Endodermal cell (in vitro differentiated cells): ENCODE data around the gene PHLPP1. TPM values are rescaled to one million over a fixed set of nuclear protein-coding genes. Genes with fewer than 3 reads are reported as not detected.
A peak's percentile ranks its signal among the peaks of the same experiment; 100 is the strongest.

Experiments
- DNase-seq: peaks from one replicate; pipeline ENCODE4 v3.0.0-alpha.2; 2017
- H3K27ac ChIP-seq: 2 replicates; pipeline ENCODE4 v1.5.1; 2013; ENCODE audit warnings: mild to moderate bottlenecking, low read depth, low read length, moderate library complexity
- H3K27me3 ChIP-seq: 2 replicates; pipeline ENCODE4 v1.6.1; 2013; ENCODE audit warnings: mild to moderate bottlenecking, low read length, moderate library complexity; ENCODE audit not compliant: insufficient read depth, control insufficient read depth, poor library complexity, severe bottlenecking
- H3K36me3 ChIP-seq: 2 replicates; pipeline ENCODE4 v1.7.0; 2013; ENCODE audit warnings: mild to moderate bottlenecking, low read length, moderate library complexity; ENCODE audit not compliant: control insufficient read depth, insufficient read depth
- H3K4me1 ChIP-seq: one replicate; pipeline ENCODE4 v1.7.0; 2013; ENCODE audit warnings: low read length; ENCODE audit not compliant: control insufficient read depth, insufficient read depth
- H3K4me3 ChIP-seq: 2 replicates; pipeline ENCODE4 v1.5.1; 2013; ENCODE audit warnings: mild to moderate bottlenecking, low read length, moderate library complexity
- H3K9ac ChIP-seq: 2 replicates; pipeline ENCODE4 v1.6.1; 2013; ENCODE audit warnings: mild to moderate bottlenecking, low read length, moderate library complexity; ENCODE audit not compliant: poor library complexity, severe bottlenecking; ENCODE audit errors: extremely low read depth
- H3K9me3 ChIP-seq: 2 replicates; pipeline ENCODE4 v1.6.1; 2013; ENCODE audit warnings: mild to moderate bottlenecking, low read length, moderate library complexity; ENCODE audit not compliant: control insufficient read depth
- H3K27ac Mint-ChIP-seq: 2 replicates; pipeline ENCODE4 v1.8.0; 2020; ENCODE audit warnings: mixed read lengths
- H3K27me3 Mint-ChIP-seq: 2 replicates; pipeline ENCODE4 v1.8.0; 2021; ENCODE audit warnings: mild to moderate bottlenecking, mixed read lengths; ENCODE audit not compliant: insufficient read depth
- H3K36me3 Mint-ChIP-seq: 2 replicates; pipeline ENCODE4 v1.8.0; 2020; ENCODE audit warnings: low read depth, mixed read lengths
- H3K4me1 Mint-ChIP-seq: 2 replicates; pipeline ENCODE4 v1.8.0; 2020; ENCODE audit warnings: mixed read lengths
- H3K4me3 Mint-ChIP-seq: 2 replicates; pipeline ENCODE4 v1.8.0; 2020; ENCODE audit warnings: mild to moderate bottlenecking, moderate library complexity, mixed read lengths
- H3K9me3 Mint-ChIP-seq: 2 replicates; pipeline ENCODE4 v1.8.0; 2020; ENCODE audit warnings: mild to moderate bottlenecking, mixed read lengths
- CTCF ChIP-seq: fragments of 200-600 bp; sonication (generic); conservative IDR thresholded peaks from 2 replicates; pipeline ENCODE4 v1.5.0; 2021; ENCODE audit warnings: antibody characterized with exemption, mild to moderate bottlenecking
- WGBS, 2 experiments: methylation state at CpG; one replicate each; pipeline versions ENCODE4 v1.1.5 to v1.1.7; 2013; ENCODE audit warnings: missing lambda C conversion rate in 2 of 2, mixed read lengths in 1 of 2; ENCODE audit not compliant: insufficient coverage in 1 of 2, insufficient read length in 1 of 2; 5-methylcytosine and 5-hydroxymethylcytosine counted together
- total RNA-seq, 2 donors: library from RNA; stranded (reverse); fragmentation: NEBNext Ultra II Directional in 1 of 2; extraction: Animal tissue kit (Norgen Biotek cat#: 25700) in 1 of 2; gene quantifications; 2 replicates in 1 of 2; 3 replicates in 1 of 2; pipeline ENCODE4 v1.2.1, GENCODE V29; 2021

The PHLPP1 gene
- total RNA-seq, 2 donors from 2014 or later, result 19.8 to 28.1 TPM

GRCh38 chr18:62812876-62813275 is 97.5 kb downstream of the PHLPP1 start:
- no peak overlapping the region for H3K27ac ChIP-seq
- no peaks in the 10 kb centered on the region for H3K36me3 Mint-ChIP-seq
- H3K9ac ChIP-seq, result no peak overlapping the region
- no peak for TF ChIP-seq CTCF
- H3K36me3 ChIP-seq, result no peaks in the 10 kb centered on the region
- no peaks in the 10 kb centered on the region for H3K4me1 ChIP-seq
- H3K27me3 Mint-ChIP-seq, result peaks cover 5% of the 10 kb centered on the region
- H3K4me3 Mint-ChIP-seq, result no peak overlapping the region
- no peak overlapping the region for H3K27ac Mint-ChIP-seq
- no peaks in the 10 kb centered on the region for H3K9me3 Mint-ChIP-seq
- H3K27me3 ChIP-seq, result peaks cover 19% of the 10 kb centered on the region
- H3K4me3 ChIP-seq, result no peak overlapping the region
- DNase-seq, result no peak
- peaks cover 27% of the 10 kb centered on the region for H3K4me1 Mint-ChIP-seq
- no peaks in the 10 kb centered on the region for H3K9me3 ChIP-seq

GRCh38 chr18:62814132-62814759 is 98.9 kb downstream of the PHLPP1 start:
- no peak overlapping the region for H3K4me3 ChIP-seq
- Mint-ChIP-seq H3K9me3 (no peaks in the 10 kb centered on the region), H3K36me3 (no peaks in the 10 kb centered on the region), H3K4me1 (peaks cover 27% of the 10 kb centered on the region), H3K27me3 (peaks cover 5% of the 10 kb centered on the region), H3K4me3 (no peak overlapping the region), H3K27ac (no peak overlapping the region)
- H3K9ac ChIP-seq, result no peak overlapping the region
- H3K36me3 ChIP-seq, result no peaks in the 10 kb centered on the region
- H3K9me3 ChIP-seq, result no peaks in the 10 kb centered on the region
- H3K27me3 ChIP-seq, result peaks cover 19% of the 10 kb centered on the region
- H3K27ac ChIP-seq, result peak overlapping the region; percentile 56
- H3K4me1 ChIP-seq, result no peaks in the 10 kb centered on the region
- DNase-seq, result no peak
- 72% methylated on average over 2 of the region's 2 CpGs; no CpG with 5 or more reads in 1 of the 2 experiments for WGBS, 2 experiments
- TF ChIP-seq CTCF, result no peak

- WGBS, 2 experiments, result 83 to 100% methylated on average over 1 of the region's 1 CpG
- H3K9me3 ChIP-seq, result no peaks in the 10 kb centered on the region
- Mint-ChIP-seq H3K27me3 (no peaks in the 10 kb centered on the region), H3K9me3 (no peaks in the 10 kb centered on the region), H3K27ac (no peak overlapping the region), H3K4me1 (peaks cover 3% of the 10 kb centered on the region), H3K4me3 (no peak overlapping the region), H3K36me3 (peaks cover 6% of the 10 kb centered on the region)
- DNase-seq, result no peak
- H3K27ac ChIP-seq, result no peak overlapping the region
- no peaks in the 10 kb centered on the region for H3K27me3 ChIP-seq
- no peak overlapping the region for H3K4me3 ChIP-seq
- H3K4me1 ChIP-seq, result no peaks in the 10 kb centered on the region
- no peak overlapping the region for H3K9ac ChIP-seq
- peaks cover 4% of the 10 kb centered on the region for H3K36me3 ChIP-seq
- TF ChIP-seq CTCF, result no peak
Measured at GRCh38 chr18:62825382-62825781, 110.0 kb downstream of the PHLPP1 start.
